ENCODE data around the gene GMPPA. TPM values are rescaled to one million over a fixed set of nuclear protein-coding genes. Genes with fewer than 3 reads are reported as not detected.

GMPPA gene
- total RNA-seq, 4 donors from 2014 or later = 22.6 to 37.8 (median 29.4) TPM

- no peak for TF ChIP-seq CTCF (IDR thresholded peaks at IDR 0.05)
- DNase-seq (ENCODE audit: low spot score) (no peak), ATAC-seq (ENCODE audit: low FRiP score) (no peak)
Observed at GRCh38 chr2:219493086-219493485, 5.6 kb upstream of the GMPPA start.

GRCh38 chr2:219494952-219495530 lies 3.6 kb upstream of the GMPPA start:
- peak in 1 of 3 donors; percentile 4 for TF ChIP-seq CTCF (IDR thresholded peaks at IDR 0.05)
- no peak for DNase-seq (ENCODE audit: low spot score)
- ATAC-seq (ENCODE audit: low FRiP score) = no peak

- peak; percentile 38 for DNase-seq (ENCODE audit: low spot score)
- TF ChIP-seq CTCF (IDR thresholded peaks at IDR 0.05) = no peak
- no peak for ATAC-seq (ENCODE audit: low FRiP score)
Observed at GRCh38 chr2:219495531-219496122, 3.1 kb upstream of the GMPPA start.

GRCh38 chr2:219496247-219496824 lies 2.4 kb upstream of the GMPPA start:
- no peak for TF ChIP-seq CTCF (IDR thresholded peaks at IDR 0.05)
- ATAC-seq (ENCODE audit: low FRiP score) (no peak), DNase-seq (ENCODE audit: low spot score) (no peak)

- ATAC-seq (ENCODE audit: low FRiP score) (no peak), DNase-seq (ENCODE audit: low spot score) (no peak)
- no peak for TF ChIP-seq CTCF (IDR thresholded peaks at IDR 0.05)
Observed at GRCh38 chr2:219496825-219497494, 1.7 kb upstream of the GMPPA start.

GRCh38 chr2:219497495-219498279 lies 1.0 kb upstream of the GMPPA start:
- no peak for TF ChIP-seq CTCF (IDR thresholded peaks at IDR 0.05)
- peak; percentile 82 for ATAC-seq (ENCODE audit: low FRiP score)
- peak; percentile 70 for DNase-seq (ENCODE audit: low spot score)

Data from omental fat pad (tissue), 4 donors.